ENCODE results near the gene MROH8.
"Not testable (repeated sequence)": the region's sequence is repeated elsewhere in the genome, so short reads cannot be mapped to it uniquely, and the experiment has no call there.

The MROH8 gene

GRCh38 chr20:37090407-37090806 lies 88.9 kb downstream of the MROH8 start:
- no peak for DNase-seq (ENCODE audit: low spot score)

- DNase-seq (ENCODE audit: low spot score) = no peak
These were observed 97.5 kb downstream of the MROH8 start for GRCh38 chr20:37081717-37082289.

GRCh38 chr20:37077009-37077408 lies 102.3 kb downstream of the MROH8 start:
- DNase-seq (ENCODE audit: low spot score) = no peak

- DNase-seq (ENCODE audit: low spot score) = no peak
These were observed 103.2 kb downstream of the MROH8 start for GRCh38 chr20:37075932-37076685.

GRCh38 chr20:37072293-37073196 lies 106.8 kb downstream of the MROH8 start:
- no peak for DNase-seq (ENCODE audit: low spot score)

GRCh38 chr20:37071481-37071911 lies 107.9 kb downstream of the MROH8 start:
- DNase-seq (ENCODE audit: low spot score) = peak; percentile 13

GRCh38 chr20:37069563-37069962 lies 109.8 kb downstream of the MROH8 start:
- not testable (repeated sequence) for DNase-seq (ENCODE audit: low spot score)

GRCh38 chr20:37066168-37066567 lies 113.2 kb downstream of the MROH8 start:
- no peak for DNase-seq (ENCODE audit: low spot score)

- DNase-seq (ENCODE audit: low spot score) = no peak
These were observed 124.1 kb downstream of the MROH8 start for GRCh38 chr20:37055276-37055675.

GRCh38 chr20:37053230-37053950 lies 126.0 kb downstream of the MROH8 start:
- no peak for DNase-seq (ENCODE audit: low spot score)

Data from AG20443 (cell line).